MM.1S (cell line): ENCODE results near the gene ZNF764.

ENCODE experiments used
- EZH2phosphoT487 ChIP-seq: fragments of 300-600 bp; sonication (generic); IDR thresholded peaks from 2 replicates; pipeline ENCODE4 v1.6.1; 2018; ENCODE audit warnings: antibody characterized with exemption, low read length
- TF ChIP-seq, protein P1 (sequence below): fragments of 300-600 bp; sonication (generic); IDR thresholded peaks from 2 replicates; pipeline ENCODE4 v1.5.1; 2016; ENCODE audit warnings: antibody characterized with exemption, low read length, mixed read lengths

DNA sequence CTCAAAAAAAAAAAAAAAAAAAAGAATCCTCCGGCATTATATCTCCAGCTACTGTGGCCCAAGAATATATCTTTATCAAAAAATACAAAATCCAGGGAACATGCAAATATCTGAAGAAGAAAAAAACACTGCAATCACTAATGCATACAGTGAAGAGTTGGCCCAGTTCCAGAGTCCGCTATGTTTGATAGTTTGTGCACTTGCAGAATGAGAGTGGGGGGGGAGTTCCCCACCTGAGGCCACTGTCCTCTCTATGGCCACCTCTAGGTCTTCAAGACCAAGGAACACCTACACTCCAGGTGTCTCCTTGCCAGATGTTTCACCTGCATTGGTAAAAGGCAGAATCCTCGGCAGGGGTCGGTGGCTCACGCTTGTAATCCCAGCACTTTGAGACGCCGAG, 23.3 kb upstream of the ZNF764 start:
- TF ChIP-seq, protein P1, sequence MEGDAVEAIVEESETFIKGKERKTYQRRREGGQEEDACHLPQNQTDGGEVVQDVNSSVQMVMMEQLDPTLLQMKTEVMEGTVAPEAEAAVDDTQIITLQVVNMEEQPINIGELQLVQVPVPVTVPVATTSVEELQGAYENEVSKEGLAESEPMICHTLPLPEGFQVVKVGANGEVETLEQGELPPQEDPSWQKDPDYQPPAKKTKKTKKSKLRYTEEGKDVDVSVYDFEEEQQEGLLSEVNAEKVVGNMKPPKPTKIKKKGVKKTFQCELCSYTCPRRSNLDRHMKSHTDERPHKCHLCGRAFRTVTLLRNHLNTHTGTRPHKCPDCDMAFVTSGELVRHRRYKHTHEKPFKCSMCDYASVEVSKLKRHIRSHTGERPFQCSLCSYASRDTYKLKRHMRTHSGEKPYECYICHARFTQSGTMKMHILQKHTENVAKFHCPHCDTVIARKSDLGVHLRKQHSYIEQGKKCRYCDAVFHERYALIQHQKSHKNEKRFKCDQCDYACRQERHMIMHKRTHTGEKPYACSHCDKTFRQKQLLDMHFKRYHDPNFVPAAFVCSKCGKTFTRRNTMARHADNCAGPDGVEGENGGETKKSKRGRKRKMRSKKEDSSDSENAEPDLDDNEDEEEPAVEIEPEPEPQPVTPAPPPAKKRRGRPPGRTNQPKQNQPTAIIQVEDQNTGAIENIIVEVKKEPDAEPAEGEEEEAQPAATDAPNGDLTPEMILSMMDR = no peak
- TF ChIP-seq EZH2phosphoT487 = no peak
